Tibial nerve (tissue), 4 donors: ENCODE data around the gene OR2T10. TPM values are rescaled to one million over a fixed set of nuclear protein-coding genes. Genes with fewer than 3 reads are reported as not detected.
"Not testable (repeated sequence)": the region's sequence is repeated elsewhere in the genome, so short reads cannot be mapped to it uniquely, and the experiment has no call there.

Experiments used
- DNase-seq, 2 donors: peaks; one replicate each; pipeline ENCODE4 v3.0.0-alpha.2; 2019; ENCODE audit warnings: low spot score in 2 of 2
- H3K27ac ChIP-seq, 4 donors: fragments of 200-600 bp; sonication (generic) in 3 of 4; one replicate each; pipeline ENCODE4 v1.5.1; 2017 to 2019; ENCODE audit warnings: mild to moderate bottlenecking in 1 of 4
- H3K27me3 ChIP-seq, 2 donors: fragments of 200-600 bp; sonication (generic) in 1 of 2; one replicate each; pipeline versions ENCODE4 v1.5.1 to v1.6.0; 2017 to 2019
- H3K36me3 ChIP-seq, 3 donors: fragments of 200-600 bp; sonication (generic); one replicate each; pipeline ENCODE4 v1.5.1; 2018 to 2019
- H3K4me1 ChIP-seq, 4 donors: fragments of 200-600 bp; sonication (generic) in 3 of 4; one replicate each; pipeline ENCODE4 v1.5.1; 2017 to 2019
- H3K4me3 ChIP-seq, 4 donors: fragments of 200-600 bp; sonication (generic) in 3 of 4; one replicate each; pipeline ENCODE4 v1.5.1; 2017 to 2019; ENCODE audit warnings: mild to moderate bottlenecking in 1 of 4, moderate library complexity in 1 of 4
- H3K9me3 ChIP-seq, 4 donors: fragments of 200-600 bp; sonication (generic) in 3 of 4; one replicate each; pipeline ENCODE4 v1.5.1; 2017 to 2019
- CTCF ChIP-seq, 5 experiments: fragments of 200-600 bp in 3 of 5; fragments of 450-650 bp in 2 of 5; sonication (generic) in 3 of 5; IDR thresholded peaks; one replicate each; pipeline ENCODE4 v1.5.1; 2016 to 2019; ENCODE audit warnings: antibody characterized with exemption in 5 of 5, mild to moderate bottlenecking in 3 of 5, moderate library complexity in 2 of 5
- EP300 ChIP-seq, 2 donors: sonication (generic); formaldehyde crosslinking; IDR thresholded peaks; one replicate each; pipeline ENCODE4 v1.6.1; 2017; ENCODE audit warnings: antibody characterized with exemption in 2 of 2, mild to moderate bottlenecking in 1 of 2
- POLR2A ChIP-seq, 2 donors: fragments of 450-650 bp; IDR thresholded peaks; one replicate each; pipeline ENCODE4 v1.6.1; 2017; ENCODE audit warnings: antibody characterized with exemption in 2 of 2, mild to moderate bottlenecking in 2 of 2, moderate library complexity in 2 of 2
- WGBS, 2 donors: methylation state at CpG; one replicate each; pipeline ENCODE4 v1.1.5; 2018; 5-methylcytosine and 5-hydroxymethylcytosine counted together
- total RNA-seq, 4 donors: library from RNA; depleted of rRNA; stranded (reverse); fragments of >200 nt; gene quantifications; one replicate each; pipeline ENCODE4 v1.1.0, GENCODE V29; 2016

Gene OR2T10
- total RNA-seq, 4 donors from 2014 or later, result not detected

- no peak for DNase-seq
- H3K36me3 ChIP-seq, result no peaks in the 10 kb centered on the region
- no peak overlapping the region for H3K4me3 ChIP-seq
- WGBS, 2 donors, result 89 to 92% methylated on average over 17 of the region's 17 CpGs
- no peaks in the 10 kb centered on the region for H3K9me3 ChIP-seq
- H3K27ac ChIP-seq, result no peak overlapping the region
- no peaks in the 10 kb centered on the region for H3K27me3 ChIP-seq
- TF ChIP-seq EP300 (IDR thresholded peaks at IDR 0.05) (no peak), CTCF (IDR thresholded peaks at IDR 0.05) (no peak), POLR2A (IDR thresholded peaks at IDR 0.05) (no peak)
- no peaks in the 10 kb centered on the region for H3K4me1 ChIP-seq
Measured at GRCh38 chr1:248590055-248590454, 7.4 kb downstream of the OR2T10 start.

GRCh38 chr1:248589334-248589733 lies 8.2 kb downstream of the OR2T10 start:
- H3K27me3 ChIP-seq, result no peaks in the 10 kb centered on the region
- 80 to 86% methylated on average over 3 of the region's 3 CpGs for WGBS, 2 donors
- TF ChIP-seq CTCF (IDR thresholded peaks at IDR 0.05), result no peak
- no peak for TF ChIP-seq POLR2A (IDR thresholded peaks at IDR 0.05)
- no peak for TF ChIP-seq EP300 (IDR thresholded peaks at IDR 0.05)

GRCh38 chr1:248585266-248585665 lies 12.2 kb downstream of the OR2T10 start:
- WGBS, 2 donors, result 81 to 82% methylated on average over 3 of the region's 3 CpGs
- no peak overlapping the region for H3K27ac ChIP-seq
- H3K9me3 ChIP-seq, result no peaks in the 10 kb centered on the region
- DNase-seq, result no peak
- TF ChIP-seq EP300 (IDR thresholded peaks at IDR 0.05) (no peak), POLR2A (IDR thresholded peaks at IDR 0.05) (no peak), CTCF (IDR thresholded peaks at IDR 0.05) (no peak)
- no peaks in the 10 kb centered on the region for H3K4me1 ChIP-seq
- H3K4me3 ChIP-seq, result no peak overlapping the region
- H3K36me3 ChIP-seq, result no peaks in the 10 kb centered on the region
- H3K27me3 ChIP-seq, result no peaks in the 10 kb centered on the region

More at GRCh38 chr1:248589334-248589733, 8.2 kb downstream of the OR2T10 start:
- Histone ChIP-seq H3K36me3 (no peaks in the 10 kb centered on the region), H3K4me3 (no peak overlapping the region), H3K9me3 (no peaks in the 10 kb centered on the region), H3K27ac (no peak overlapping the region), H3K4me1 (no peaks in the 10 kb centered on the region)
- DNase-seq, result no peak

- TF ChIP-seq EP300 (IDR thresholded peaks at IDR 0.05) (no peak), CTCF (IDR thresholded peaks at IDR 0.05) (no peak), POLR2A (IDR thresholded peaks at IDR 0.05) (no peak)
- Histone ChIP-seq H3K36me3 (no peaks in the 10 kb centered on the region), H3K27ac (no peak overlapping the region), H3K4me3 (no peak overlapping the region), H3K9me3 (no peaks in the 10 kb centered on the region), H3K4me1 (no peaks in the 10 kb centered on the region), H3K27me3 (no peaks in the 10 kb centered on the region)
- 72 to 80% methylated on average over 9 of the region's 9 CpGs for WGBS, 2 donors
- DNase-seq, result no peak
Measured at GRCh38 chr1:248576260-248576980, 21.1 kb downstream of the OR2T10 start.

- not testable (repeated sequence) for H3K36me3 ChIP-seq, DNase-seq, H3K27me3 ChIP-seq, H3K4me1 ChIP-seq, H3K4me3 ChIP-seq, H3K9me3 ChIP-seq, H3K27ac ChIP-seq
- 82 to 94% methylated on average over 3 of the region's 3 CpGs for WGBS, 2 donors
Measured at GRCh38 chr1:248574657-248575056, 22.8 kb downstream of the OR2T10 start, which contains the start of gene OR2T34. OR2T34 (minus strand) TSS chr1:248574757; CDS start chr1:248574757, 0 bp downstream.

- not testable (repeated sequence) for H3K4me1 ChIP-seq, H3K27ac ChIP-seq, DNase-seq, H3K4me3 ChIP-seq, H3K27me3 ChIP-seq, H3K9me3 ChIP-seq, H3K36me3 ChIP-seq
- WGBS, 2 donors, result 78 to 91% methylated on average over 2 to 6 of the region's 8 CpGs
Measured at GRCh38 chr1:248573856-248574255, 23.6 kb downstream of the OR2T10 start.

DNA sequence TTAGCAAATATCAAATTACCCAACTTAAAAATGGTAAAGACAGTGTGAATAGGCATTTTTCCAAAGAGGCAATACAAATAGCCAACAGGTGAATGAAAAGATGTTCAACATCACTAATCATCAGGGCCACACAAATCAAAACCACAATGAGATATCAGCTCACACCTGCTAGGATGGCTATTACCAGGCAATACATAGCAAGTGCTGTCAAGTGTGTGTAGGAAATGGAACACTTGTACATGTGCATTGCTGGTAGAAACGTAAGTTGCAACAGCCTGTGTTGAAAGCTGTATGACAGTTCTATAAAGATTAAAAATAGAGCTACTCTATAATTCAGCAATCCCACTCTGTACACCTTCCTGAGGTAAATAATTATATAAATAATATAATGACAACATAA lies 25.5 kb downstream of the OR2T10 start:
- no CpG with 5 or more reads among the region's 1 CpG for WGBS, 2 donors

DNA sequence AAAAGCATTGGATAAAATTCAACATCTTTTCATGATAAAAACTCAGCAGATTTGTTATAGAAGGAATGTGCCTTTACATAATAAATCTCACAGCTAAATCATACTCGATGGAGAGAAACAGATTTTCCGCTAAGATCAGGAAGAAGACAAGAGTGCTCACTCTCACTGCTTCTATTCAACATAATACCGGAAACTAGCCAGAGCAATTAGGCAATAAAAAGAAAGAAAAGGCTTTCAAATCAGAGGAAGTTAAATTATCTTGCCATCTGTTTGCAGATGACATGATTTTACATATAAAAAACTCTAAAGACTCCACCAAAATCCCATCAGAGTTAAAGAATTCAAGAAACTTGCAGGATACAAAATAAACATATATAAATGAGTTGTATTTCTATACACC lies 26.7 kb downstream of the OR2T10 start:
- not testable (repeated sequence) for H3K4me1 ChIP-seq
- WGBS, 2 donors, result 48 to 60% methylated on average over 3 of the region's 3 CpGs

More for the DNA sequence above, 25.5 kb downstream of the OR2T10 start:
- not testable (repeated sequence) for H3K27me3 ChIP-seq, H3K36me3 ChIP-seq, H3K4me1 ChIP-seq, H3K27ac ChIP-seq, H3K9me3 ChIP-seq, H3K4me3 ChIP-seq, DNase-seq

GRCh38 chr1:248569049-248569448 lies 28.5 kb downstream of the OR2T10 start:
- DNase-seq, H3K9me3 ChIP-seq, H3K36me3 ChIP-seq, H3K27ac ChIP-seq, H3K4me1 ChIP-seq, H3K27me3 ChIP-seq, H3K4me3 ChIP-seq: not testable (repeated sequence)
- WGBS, 2 donors, result 22 to 27% methylated on average over 2 of the region's 2 CpGs

More for the DNA sequence above, 26.7 kb downstream of the OR2T10 start:
- not testable (repeated sequence) for H3K4me3 ChIP-seq, H3K36me3 ChIP-seq, H3K27ac ChIP-seq, H3K9me3 ChIP-seq, H3K27me3 ChIP-seq, DNase-seq
